HFF-Myc (cell line): ENCODE measurements around the gene TBC1D22A.

Experiments
- DNase-seq: peaks from one replicate; pipeline ENCODE4 v3.0.0-alpha.2; 2011; ENCODE audit warnings: low read depth; ENCODE audit errors: extremely low read depth
- H3K4me3 ChIP-seq: replicated peaks from 2 replicates; pipeline ENCODE4 v1.5.1; 2011; ENCODE audit warnings: low read depth, mild to moderate bottlenecking, control low read depth, low read length
- TF ChIP-seq, protein P1 (sequence below): IDR thresholded peaks from 2 replicates; pipeline ENCODE4 v1.5.1; 2012; ENCODE audit warnings: mild to moderate bottlenecking, low read depth, low read length, control low read depth; ENCODE audit errors: missing control alignments

TBC1D22A gene

DNA sequence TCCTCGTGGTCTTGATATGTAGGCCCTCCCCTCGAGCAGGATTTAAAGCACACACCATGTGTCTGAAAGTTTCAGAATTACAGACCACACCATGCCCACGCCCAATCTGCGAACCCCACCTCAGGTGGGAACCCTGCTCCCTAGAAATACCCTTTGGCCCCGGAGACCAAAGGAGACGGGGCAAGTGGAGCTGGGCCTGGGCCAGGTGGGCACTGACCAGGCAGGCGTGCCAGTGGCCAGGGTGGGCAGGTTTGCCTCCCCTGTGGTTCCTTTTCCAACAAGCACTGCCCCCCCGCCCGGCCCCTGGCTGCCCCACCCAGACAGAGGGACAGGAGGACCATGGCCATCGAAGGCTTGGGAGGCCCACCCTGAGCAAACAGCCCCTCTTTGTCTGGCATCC lies 400.4 kb downstream of the TBC1D22A start:
- TF ChIP-seq, protein P1, sequence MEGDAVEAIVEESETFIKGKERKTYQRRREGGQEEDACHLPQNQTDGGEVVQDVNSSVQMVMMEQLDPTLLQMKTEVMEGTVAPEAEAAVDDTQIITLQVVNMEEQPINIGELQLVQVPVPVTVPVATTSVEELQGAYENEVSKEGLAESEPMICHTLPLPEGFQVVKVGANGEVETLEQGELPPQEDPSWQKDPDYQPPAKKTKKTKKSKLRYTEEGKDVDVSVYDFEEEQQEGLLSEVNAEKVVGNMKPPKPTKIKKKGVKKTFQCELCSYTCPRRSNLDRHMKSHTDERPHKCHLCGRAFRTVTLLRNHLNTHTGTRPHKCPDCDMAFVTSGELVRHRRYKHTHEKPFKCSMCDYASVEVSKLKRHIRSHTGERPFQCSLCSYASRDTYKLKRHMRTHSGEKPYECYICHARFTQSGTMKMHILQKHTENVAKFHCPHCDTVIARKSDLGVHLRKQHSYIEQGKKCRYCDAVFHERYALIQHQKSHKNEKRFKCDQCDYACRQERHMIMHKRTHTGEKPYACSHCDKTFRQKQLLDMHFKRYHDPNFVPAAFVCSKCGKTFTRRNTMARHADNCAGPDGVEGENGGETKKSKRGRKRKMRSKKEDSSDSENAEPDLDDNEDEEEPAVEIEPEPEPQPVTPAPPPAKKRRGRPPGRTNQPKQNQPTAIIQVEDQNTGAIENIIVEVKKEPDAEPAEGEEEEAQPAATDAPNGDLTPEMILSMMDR: no peak
- no peak for DNase-seq
- no peak overlapping the region for H3K4me3 ChIP-seq

- H3K4me3 ChIP-seq: no peak overlapping the region
- no peak for DNase-seq
- TF ChIP-seq, protein P1: no peak
These were observed 401.0 kb downstream of the TBC1D22A start for GRCh38 chr22:47163481-47163855.

DNA sequence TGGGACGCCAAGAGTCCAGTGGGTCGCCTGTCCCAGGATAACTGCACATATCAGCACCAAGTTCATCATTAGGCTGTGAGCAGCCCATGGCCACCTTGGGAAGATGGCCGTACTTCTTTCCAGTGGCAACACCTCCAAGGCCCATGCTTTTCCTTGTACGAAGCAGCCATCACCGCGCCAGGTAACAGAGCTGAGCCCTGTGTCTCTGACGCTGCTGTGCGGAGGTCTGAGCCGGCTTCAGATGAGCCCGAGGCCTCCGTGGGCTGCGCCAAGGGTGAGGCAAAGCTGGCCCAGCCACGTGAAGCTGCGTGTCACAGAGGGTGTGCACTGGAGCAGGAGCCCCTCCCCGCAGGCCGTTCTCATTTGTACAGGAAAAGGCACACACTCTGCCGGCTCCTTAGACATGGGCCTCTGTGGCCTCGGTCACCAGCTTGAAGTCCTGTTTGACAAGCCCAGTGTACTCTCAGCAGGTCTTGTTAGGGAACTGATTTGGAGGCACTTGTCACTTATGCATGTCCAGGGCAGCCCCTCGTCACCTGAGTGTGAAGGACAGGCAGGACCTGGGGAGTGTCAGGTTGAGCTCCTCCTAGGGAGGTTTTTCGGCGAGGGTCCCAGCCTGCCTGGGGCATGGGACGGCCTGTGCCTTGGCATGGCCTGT lies 401.5 kb downstream of the TBC1D22A start:
- no peak overlapping the region for H3K4me3 ChIP-seq
- no peak for DNase-seq
- TF ChIP-seq, protein P1: no peak

DNA sequence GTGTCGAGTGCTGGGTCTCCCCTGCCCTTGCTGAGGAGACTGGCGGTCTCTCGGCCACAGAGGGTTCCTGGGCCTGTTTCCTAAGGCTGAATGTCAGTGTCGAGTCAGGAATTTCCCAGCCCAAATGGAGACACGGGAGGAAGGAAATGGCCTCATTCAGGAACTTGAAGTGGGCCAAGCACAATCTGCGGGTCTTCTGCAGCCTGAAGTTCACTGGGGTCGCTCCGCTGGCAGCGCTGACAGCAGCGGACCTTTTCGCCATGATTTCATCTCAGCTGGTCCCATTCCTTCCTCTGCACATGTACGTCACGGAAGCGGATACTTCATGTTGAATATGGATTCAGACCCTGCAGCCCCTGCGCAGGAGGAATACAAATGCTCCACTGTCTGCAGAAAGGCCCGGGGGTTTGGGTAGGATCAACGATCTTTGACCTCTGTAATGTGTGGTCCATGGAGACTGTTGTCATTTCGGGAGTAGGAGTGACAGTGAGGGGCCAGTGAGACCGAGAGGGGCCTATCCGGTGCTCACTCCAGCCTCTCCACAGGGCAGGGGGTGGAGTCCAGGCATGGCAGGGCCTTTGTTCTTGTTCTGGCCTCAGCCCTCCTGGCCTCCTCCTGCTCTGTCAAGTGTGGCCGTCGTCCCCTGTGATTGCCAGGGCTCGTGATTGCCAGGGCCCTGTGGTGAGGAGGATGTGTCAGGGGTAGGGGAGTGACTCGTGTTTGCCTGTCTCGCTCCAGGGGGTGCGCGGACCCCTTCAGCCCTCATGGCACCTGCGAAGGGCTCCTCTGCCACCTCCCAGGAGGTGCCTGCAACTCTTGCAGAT lies 402.3 kb downstream of the TBC1D22A start:
- no peak overlapping the region for H3K4me3 ChIP-seq
- TF ChIP-seq, protein P1: no peak
- DNase-seq: no peak

DNA sequence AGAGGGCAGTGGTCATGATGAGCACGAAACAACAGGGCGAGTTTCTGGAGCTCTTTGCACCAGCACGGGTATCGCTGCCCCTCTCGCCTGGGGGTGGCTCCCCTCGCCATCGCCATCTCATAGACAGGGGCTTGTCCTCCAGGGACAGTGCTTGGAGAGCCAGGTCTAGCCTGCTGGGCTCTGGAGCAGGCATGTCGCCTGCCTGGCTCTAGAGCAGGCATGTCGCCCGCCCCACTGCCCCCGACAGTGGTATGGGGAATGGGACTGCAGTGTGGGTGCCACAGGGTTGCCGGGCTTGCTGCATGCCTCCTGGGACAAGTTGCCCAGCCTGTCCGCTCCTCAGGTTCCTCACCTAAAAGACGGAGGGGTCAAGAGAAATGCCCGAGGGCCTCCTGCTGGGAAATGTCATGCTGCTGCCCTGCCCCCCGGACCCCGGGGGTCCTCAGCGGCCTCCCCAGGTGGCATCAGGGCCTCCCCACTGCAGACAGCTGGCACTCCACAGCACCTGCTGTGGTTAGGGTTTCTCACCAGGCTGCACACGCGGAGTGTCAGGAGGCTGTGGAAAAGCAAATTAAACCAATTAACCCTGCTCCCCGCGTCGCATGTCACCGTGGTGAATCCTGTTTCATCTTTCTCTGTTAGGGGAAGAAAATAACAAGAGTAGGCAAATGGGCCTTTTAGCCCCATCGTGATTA lies 403.0 kb downstream of the TBC1D22A start:
- no peak overlapping the region for H3K4me3 ChIP-seq
- no peak for DNase-seq
- TF ChIP-seq, protein P1: no peak

DNA sequence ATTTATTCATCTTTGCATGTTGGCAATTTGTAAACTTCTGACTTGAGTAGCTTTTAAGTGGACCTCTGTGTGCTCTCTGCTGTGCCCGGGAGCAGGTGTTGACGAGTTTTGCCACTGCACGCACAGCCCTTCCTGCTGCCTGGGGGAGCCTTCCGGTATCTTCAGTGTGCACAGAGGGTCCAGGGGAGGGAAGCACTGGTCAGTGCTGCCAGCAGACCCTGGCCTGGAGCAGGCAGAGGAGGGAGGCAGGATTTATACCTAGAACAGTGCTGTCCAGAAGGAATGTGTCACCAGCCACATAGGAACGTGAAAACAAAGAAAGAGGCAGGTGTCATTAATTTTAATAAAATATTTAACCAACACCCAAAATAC lies 403.6 kb downstream of the TBC1D22A start:
- DNase-seq: no peak
- TF ChIP-seq, protein P1: no peak
- H3K4me3 ChIP-seq: no peak overlapping the region
